Gastroesophageal sphincter (tissue), 3 donors: ENCODE results near the gene SPEG.

Source experiments
- CTCF ChIP-seq, 4 experiments: fragments of 200-600 bp in 2 of 4; fragments of 450-650 bp in 2 of 4; sonication (generic) in 1 of 4; IDR thresholded peaks; one replicate each; pipeline ENCODE4 v1.5.1; 2017 to 2019; ENCODE audit warnings: antibody characterized with exemption in 4 of 4, mild to moderate bottlenecking in 2 of 4, moderate library complexity in 2 of 4
- EP300 ChIP-seq: sonication (generic); formaldehyde crosslinking; IDR thresholded peaks from one replicate; pipeline ENCODE4 v1.6.1; 2017; ENCODE audit warnings: antibody characterized with exemption, mild to moderate bottlenecking
- POLR2A ChIP-seq, 2 donors: fragments of 450-650 bp; IDR thresholded peaks; one replicate each; pipeline ENCODE4 v1.6.1; 2017; ENCODE audit warnings: antibody characterized with exemption in 2 of 2, mild to moderate bottlenecking in 2 of 2, moderate library complexity in 1 of 2
- POLR2AphosphoS5 ChIP-seq: sonication (generic); formaldehyde crosslinking; IDR thresholded peaks from one replicate; pipeline ENCODE4 v1.6.1; 2017; ENCODE audit warnings: antibody characterized with exemption

GRCh38 chr2:219510512-219511135, 76.0 kb downstream of the SPEG start:
- TF ChIP-seq CTCF (IDR thresholded peaks at IDR 0.05) (no peak), EP300 (no peak), POLR2A (IDR thresholded peaks at IDR 0.05) (no peak), POLR2AphosphoS5 (no peak)
